Measurements from ENCODE around the gene C1QTNF5. TPM values are rescaled to one million over a fixed set of nuclear protein-coding genes. Genes with fewer than 3 reads are reported as not detected.

C1QTNF5 gene
- 0.33 and 0.59 TPM in 2 replicates for total RNA-seq (2021)
- long read RNA-seq, result 0 reads

GRCh38 chr11:119340335-119341221 lies at the start of gene C1QTNF5:
TSS of gene C1QTNF5 (minus strand) at chr11:119340883. CDS start at chr11:119340397, 486 bp downstream.
- Histone ChIP-seq H2BK20ac (ENCODE audit: low read depth, low read length, poor library complexity, severe bottlenecking) (no peak within 1 kb of the TSS), H3K18ac (ENCODE audit: insufficient read length, low read depth, low read length) (peak within 1 kb of the TSS; percentile 6), H3K79me1 (ENCODE audit: insufficient read depth, low read depth, low read length, poor library complexity, severe bottlenecking) (peaks cover 3% of the 10 kb centered on the region), H3K23me2 (ENCODE audit: insufficient read length, low read depth, low read length, poor library complexity, severe bottlenecking) (peaks cover 19% of the 10 kb centered on the region), H2BK12ac (ENCODE audit: insufficient read length, low read depth, low read length) (no peak within 1 kb of the TSS), H3K4ac (ENCODE audit: low read depth, low read length) (no peak within 1 kb of the TSS), H3K14ac (ENCODE audit: insufficient read depth, low read length) (peak within 1 kb of the TSS; percentile 50; the same call in 1 of the 2 replicates), H2AFZ (ENCODE audit: low read length) (no peak within 1 kb of the TSS), H4K8ac (replicated peaks; ENCODE audit: insufficient read length, low read depth, low read length) (no peak within 1 kb of the TSS), H4K20me1 (ENCODE audit: control insufficient read depth, insufficient read depth, insufficient read length) (no peaks in the 10 kb centered on the region), H2BK5ac (ENCODE audit: insufficient read length, low read length) (no peak within 1 kb of the TSS), H3K27me3 (ENCODE audit: insufficient read depth, low read length) (peaks cover 16% of the 10 kb centered on the region), H3K79me2 (ENCODE audit: insufficient read depth, low read length) (peaks cover 7% of the 10 kb centered on the region; the same call in 1 of the 2 replicates), H3K4me2 (ENCODE audit: insufficient read depth, insufficient read length, low read length) (peak within 1 kb of the TSS; percentile 56), H3K4me1 (ENCODE audit: insufficient read depth, low read length) (no peaks in the 10 kb centered on the region; the same call in 1 of the 2 replicates), H3K9ac (ENCODE audit: extremely low read depth, insufficient read length, low read length) (no peak within 1 kb of the TSS), H2AK5ac (ENCODE audit: insufficient read length, low read length) (no peak within 1 kb of the TSS), H4K5ac (ENCODE audit: insufficient read length, low read depth, low read length) (no peak within 1 kb of the TSS), H3K23ac (ENCODE audit: insufficient read length, low read depth, low read length) (no peak within 1 kb of the TSS), H3K56ac (ENCODE audit: insufficient read length, low read depth, low read length) (no peak within 1 kb of the TSS), H2BK120ac (ENCODE audit: low read depth, low read length, poor library complexity, severe bottlenecking) (no peak within 1 kb of the TSS), H3K27ac (ENCODE audit: insufficient read length, low read depth, low read length) (no peak within 1 kb of the TSS), H2BK15ac (ENCODE audit: low read depth, low read length) (no peak within 1 kb of the TSS), H4K91ac (ENCODE audit: insufficient read length, low read depth, low read length) (no peak within 1 kb of the TSS), H3K9me3 (ENCODE audit: control insufficient read depth, low read depth, low read length) (no peaks in the 10 kb centered on the region), H3T11ph (ENCODE audit: low read length) (no peak within 1 kb of the TSS)
- TF ChIP-seq CTCF (conservative IDR thresholded peaks at IDR 0.05), result no peak
- Mint-ChIP-seq H3K4me1 (peaks cover 40 to 55% of the 10 kb centered on the region in 2 experiments), H3K9me3 (no peaks in the 10 kb centered on the region; a peak in 1 of 5 replicates), H3K27ac (no peak within 1 kb of the TSS), H3K36me3 (ENCODE audit: insufficient read depth in 1 of 3, low read depth in 3 of 3) (peaks cover 9 to 18% (median 15%) of the 10 kb centered on the region in 3 experiments), H3K4me3 (peak within 1 kb of the TSS; percentile 52 to 71), H3K27me3 (ENCODE audit: low read depth) (peaks cover 64% of the 10 kb centered on the region)
- DNase-seq, result peak; percentile 52
- no CpG with 5 or more reads among the region's 53 CpGs for WGBS (ENCODE audit: extremely low coverage, insufficient read length, low lambda C conversion rate)

All from H9 (cell line).